NCI-H82 treated with DMSO at 0.1 percent for 48 hours (cell line): ENCODE data around the gene IL11.

Experiments used
- DNase-seq: peaks from one replicate; lab custom pipeline; 2025; ENCODE audit not compliant: unreplicated experiment; lab: John Stamatoyannopoulos, UW

The IL11 gene

DNA sequence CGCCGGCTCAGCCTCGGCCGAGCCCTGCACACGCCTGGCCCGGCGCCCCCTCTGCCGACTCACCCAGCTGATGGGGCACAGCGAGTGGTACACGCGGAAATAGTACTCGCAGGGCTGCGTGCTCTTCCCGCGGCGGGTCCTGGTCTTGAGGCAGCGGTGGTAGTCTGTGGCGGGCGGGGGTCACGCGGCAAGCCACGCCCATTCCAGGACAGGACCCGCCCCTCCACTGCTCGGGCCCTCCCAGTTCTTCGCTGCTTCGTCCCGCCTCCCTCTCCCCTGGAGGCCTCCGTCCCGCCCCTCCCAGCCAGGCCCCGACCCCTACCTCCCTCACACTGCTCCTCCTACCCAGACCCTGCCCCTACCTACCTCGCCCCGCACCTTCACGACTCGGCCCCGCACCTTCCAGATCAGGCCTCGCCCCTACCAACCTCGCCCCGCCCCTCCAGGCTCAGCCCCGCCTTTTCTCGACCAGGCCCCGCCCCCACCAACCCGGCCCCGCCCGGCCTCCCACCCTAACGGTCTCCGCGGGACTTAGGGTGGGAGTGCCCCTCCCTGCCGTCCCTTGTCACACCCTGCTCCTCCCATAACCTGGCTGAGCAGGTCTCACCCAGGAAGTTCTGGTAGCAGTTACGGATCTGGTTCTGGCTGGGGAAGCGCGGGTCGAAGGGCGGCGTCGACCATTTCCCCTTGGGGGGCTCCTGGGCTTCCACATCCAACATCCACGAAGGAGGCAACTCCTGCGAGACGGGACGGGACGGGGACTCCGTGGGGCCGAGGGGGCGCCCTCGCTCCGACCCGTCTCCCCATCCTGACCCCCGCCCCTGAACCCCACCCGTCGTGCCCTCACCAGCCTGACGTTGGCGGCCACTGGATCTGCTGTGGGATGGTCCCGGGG lies 16.2 kb downstream of the IL11 start:
- peak; percentile 11 for DNase-seq

DNA sequence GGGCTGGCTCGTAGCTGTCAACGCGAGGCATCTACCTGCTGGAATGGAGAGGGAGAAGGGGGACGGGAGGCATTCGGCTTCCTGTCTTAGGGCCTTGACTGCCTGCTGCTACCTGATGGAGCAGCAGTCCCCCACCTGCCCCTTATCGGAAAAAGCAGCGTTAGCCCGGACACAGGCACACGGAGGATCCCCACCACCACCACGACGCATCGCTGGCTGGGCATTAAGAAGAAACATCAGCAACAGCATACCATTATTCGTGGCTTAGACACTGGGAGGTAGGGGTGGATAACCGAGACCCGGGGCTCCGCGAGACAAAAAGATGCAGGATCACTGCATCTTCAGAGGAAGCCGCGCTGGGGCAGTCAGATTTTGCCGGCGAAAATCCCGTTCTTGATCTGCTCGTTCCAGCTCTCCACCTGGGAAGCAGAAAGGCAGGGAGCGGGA lies 16.9 kb downstream of the IL11 start:
- no peak for DNase-seq

DNA sequence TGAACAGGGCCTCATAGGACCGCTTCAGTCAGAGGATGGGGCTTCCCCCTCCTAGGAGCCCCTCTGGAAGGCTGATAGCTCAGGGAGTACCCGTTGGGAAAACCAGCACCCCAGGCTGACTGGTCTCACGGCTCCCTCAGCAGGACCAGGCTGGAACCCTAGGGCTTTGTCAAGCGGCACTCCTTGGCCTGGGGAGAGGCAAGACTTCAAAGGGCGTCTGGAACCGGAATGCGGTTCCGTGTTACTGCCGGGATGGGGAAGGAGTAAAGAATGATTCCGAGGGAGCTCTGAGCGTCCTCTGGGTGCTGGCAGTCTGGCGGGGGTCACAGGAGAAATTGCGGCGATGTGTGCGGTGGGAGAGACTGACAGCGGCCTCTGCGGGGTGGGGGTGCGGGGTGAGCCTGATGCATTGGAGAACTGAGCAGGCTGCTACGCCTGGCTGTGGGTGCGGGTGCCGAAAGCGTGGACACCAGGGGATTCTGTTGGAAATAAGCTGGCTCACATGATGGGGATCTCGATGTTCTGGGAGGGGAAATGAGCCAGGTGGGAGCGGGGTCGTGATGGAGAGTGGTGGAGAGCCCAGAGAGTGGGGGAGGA lies 17.6 kb downstream of the IL11 start:
- DNase-seq: no peak

DNA sequence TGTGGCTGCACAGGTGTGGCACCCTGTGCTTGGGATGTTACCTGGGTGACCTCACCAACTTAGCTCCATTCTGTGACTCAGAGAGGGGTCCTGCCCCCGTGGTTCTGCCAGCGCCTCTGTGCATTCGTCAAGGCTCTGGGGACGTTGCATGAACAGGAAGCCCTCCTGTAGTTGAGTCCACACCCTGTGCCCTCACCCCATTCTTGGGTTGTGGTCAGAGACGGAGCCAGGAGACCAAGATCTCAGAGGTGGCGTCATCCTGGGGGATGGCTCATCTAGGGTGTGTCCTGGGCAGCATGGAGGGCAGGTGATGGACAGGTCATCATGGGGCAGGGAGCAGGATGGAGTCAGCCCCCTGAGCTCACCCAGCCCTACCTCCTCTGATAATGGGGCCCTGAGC lies 18.2 kb downstream of the IL11 start:
- no peak for DNase-seq

DNA sequence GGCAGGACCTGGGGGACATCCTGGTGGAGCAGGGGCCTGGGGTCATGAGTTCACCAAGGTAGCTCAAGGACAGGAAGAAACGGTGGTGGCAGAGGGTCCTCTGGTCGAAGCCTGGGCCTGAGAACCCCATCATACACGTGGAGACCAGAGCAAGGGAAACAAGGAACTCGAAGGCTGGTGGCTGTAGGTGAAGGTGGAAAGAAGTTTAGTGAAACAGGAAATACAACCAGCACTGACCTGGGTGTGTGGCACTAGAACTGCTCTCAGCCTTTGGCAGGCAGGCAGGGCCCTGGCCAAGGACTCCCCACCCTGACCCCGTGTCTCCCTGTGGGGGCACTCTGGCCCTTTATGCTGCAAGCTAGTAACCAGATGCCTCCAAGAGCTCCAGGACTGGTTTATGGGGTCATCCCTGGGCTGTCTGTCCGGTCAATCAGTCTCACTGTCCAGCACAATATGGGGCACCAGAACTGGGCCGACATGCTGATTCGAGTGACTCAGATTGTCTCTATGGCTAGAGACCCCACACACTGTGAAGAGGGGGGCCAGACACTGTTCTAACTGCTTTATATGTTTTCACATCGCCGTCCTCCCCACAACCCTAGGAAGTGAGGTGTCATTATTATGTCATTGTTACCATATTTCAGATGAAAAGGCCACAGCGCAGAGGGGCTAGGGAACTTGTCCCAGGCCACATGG lies 19.5 kb downstream of the IL11 start:
- no peak for DNase-seq

DNA sequence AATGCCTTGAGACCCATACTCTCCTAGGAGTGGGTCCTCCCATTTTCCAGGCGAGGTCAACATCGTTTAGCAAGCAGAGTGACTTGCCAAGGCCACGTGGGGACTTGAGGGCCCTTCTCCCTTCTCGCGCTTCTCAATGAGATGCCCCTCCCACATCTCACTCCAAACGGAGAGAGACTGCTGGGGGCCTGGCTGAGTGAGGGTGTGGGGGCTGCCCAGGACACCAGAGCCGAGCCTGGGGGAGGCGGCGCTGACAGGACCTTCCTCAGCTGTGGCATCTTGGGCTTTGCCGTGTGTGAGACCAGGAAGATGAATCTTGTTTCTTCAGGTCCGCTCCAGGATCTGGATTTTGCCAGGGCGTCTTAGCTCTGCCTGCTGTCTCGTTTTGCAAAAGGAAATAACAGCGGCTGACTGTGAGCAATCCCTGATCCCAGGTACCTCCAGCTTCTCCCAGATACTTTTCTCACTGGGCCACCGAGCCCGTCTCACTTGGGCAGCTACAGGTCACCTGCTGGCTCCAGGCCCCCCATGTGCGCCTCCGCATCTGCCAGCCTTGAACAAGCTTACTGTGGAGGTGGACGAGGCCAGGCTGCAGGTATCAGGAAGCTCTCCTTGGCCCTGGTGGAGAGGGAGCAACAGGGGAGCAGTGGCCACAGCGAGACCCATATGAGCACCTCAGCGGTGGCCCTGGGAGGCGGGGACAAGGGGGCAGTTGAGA lies 21.8 kb downstream of the IL11 start:
- DNase-seq: no peak

DNA sequence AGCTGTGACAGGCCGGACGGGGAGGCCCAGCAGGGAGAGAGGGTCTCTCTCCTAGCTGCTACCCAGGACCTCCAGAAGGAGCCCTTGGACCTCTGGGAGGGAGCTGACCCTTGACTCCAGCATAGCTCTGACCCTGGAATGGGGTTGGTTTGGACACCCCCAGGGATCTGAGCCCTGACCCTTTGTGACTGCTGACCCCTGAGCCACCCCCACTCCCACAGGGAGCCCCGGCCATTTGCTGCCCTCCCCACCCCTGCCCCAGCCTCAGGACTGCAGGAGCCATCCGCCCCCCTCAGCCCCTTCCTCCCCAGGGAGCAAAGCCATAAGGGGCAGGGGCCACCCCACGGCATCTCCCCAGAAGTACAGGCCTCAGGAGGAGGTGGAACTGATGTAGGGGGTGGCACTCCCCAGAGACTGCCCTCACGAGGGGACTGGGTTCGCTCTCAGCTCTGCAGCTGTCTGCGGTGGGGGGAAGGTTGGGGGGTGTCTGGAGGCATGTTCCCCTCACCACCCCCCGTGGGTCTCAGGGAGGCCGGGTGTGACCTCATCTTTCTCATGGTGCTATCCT lies 22.7 kb downstream of the IL11 start:
- no peak for DNase-seq

DNA sequence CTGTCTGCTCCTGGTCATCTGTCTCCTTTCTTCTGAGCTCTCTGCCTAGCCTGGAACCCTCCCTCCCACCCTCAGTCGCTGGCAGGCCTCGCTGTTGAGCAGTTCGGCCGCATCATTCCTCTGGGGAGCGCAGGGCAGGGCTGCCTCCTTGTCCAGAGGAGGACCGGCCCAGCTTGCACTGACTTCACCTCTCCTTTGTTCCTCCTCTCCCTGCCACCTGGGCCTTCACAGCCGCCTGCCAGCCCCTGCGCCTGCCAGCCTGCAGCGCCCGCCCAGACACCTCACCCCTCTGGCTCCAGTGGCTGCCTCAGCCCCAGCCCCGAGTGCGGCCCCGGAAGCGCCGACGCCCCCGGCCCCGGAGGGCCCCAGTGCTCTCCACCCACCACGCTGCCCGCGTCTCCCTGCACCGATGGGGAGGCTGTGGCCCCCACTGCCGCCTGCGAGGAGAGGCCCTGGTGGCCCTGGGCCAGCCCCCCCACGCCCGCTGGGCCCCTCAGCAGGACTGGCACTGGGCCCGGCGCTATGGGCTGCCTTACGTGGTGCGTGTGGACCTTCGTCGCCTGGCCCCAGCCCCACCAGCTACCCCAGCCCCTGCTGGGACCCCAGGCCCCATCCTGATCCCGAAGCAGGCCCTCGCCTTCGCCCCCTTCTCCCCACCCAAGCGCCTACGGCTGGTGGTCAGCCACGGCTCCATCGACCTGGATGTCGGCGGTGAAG lies 23.4 kb downstream of the IL11 start:
- DNase-seq: no peak

DNA sequence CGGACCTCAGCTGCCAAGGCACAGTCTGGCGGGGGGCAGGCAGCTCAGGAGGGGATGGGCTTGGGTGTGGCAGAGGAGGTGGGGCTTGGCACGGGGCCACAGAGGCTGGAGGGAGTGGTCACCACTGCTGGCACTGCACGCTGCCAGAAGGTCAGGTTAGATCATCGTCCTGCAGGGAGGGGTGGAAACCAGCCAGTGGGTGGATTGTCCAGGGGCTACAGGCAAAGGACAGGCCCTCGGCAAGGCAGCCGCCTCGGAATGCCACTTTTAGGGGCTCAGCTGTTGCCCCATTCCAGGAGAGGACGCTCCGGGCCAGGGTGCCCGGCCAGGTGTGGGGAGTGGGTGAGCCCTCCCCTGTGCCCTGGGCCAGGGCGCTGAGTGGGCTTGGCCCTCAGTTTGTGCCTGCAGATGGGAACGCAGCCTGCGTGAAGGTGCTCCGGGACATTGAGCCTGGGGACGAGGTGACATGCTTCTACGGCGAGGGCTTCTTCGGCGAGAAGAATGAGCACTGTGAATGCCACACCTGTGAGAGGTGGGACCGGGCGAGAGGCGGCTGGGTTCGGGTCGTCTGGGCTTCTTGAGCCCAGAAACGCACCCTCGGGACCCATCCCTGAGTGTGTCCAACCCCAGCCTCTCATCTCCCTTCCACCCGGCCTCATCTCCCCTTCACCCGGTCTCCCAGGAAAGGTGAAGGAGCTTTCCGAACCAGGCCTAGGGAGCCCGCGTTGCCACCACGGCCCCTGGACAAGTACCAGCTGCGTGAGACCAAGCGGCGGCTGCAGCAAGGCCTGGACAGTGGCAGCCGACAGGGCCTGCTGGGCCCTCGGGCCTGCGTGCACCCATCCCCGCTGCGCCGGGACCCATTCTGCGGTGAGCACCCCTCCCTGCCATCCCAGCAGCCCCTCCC lies 24.2 kb downstream of the IL11 start:
- no peak for DNase-seq

DNA sequence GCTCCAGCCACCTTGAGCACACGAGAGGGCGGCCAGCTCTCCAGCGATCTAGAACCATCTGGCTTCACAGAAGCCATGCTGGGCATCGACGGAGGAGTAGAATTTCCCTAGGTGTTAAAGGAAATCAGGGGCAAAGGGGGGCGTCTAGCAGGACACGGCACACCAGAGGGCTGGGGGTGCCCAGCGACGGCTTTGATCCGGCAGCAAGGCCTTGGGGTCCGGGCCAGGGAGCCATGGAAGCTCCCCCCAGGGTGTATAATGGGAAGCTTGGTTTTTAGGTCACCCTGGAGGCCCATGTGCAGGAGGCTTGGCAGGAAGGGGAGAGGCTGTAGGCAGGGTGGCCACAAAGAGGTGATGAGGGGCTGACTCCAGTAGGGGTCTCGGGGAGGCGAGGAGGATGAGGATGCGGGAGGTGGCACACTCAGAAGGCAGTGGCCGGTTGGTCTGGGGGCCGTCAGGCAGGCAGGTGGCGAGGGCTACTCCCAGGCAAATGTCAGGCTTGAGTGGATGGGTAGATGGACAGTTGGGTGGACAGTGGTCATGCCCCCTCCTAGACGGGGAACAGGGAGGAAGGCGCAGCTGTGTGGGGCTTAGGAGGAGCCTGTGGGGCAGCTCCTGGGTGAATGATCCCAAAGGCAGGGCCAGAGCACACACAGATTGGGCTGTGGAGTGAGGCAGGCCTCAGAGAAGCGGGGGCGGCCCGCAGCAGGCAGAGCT lies 25.0 kb downstream of the IL11 start:
- DNase-seq: no peak

DNA sequence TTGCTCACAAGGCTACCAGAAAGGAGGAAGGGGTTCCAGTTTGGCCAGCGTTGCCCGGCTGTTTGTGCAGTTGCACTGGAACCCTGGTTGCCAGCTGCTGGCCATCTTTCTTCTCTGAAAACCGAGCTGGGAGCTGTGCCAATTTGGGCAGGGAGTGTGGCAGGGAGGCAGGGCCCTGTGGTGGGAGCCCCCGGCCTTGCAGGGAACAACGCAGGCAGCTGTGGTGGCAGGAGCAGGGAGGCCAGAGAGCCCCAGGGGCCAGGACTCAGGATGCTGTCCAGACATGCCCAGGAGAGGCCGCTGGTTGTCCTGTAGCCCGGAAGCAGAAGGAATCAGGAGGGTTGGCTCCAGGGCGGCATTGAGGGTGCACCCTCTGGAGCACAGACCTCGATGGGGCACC lies 25.8 kb downstream of the IL11 start:
- DNase-seq: no peak

DNA sequence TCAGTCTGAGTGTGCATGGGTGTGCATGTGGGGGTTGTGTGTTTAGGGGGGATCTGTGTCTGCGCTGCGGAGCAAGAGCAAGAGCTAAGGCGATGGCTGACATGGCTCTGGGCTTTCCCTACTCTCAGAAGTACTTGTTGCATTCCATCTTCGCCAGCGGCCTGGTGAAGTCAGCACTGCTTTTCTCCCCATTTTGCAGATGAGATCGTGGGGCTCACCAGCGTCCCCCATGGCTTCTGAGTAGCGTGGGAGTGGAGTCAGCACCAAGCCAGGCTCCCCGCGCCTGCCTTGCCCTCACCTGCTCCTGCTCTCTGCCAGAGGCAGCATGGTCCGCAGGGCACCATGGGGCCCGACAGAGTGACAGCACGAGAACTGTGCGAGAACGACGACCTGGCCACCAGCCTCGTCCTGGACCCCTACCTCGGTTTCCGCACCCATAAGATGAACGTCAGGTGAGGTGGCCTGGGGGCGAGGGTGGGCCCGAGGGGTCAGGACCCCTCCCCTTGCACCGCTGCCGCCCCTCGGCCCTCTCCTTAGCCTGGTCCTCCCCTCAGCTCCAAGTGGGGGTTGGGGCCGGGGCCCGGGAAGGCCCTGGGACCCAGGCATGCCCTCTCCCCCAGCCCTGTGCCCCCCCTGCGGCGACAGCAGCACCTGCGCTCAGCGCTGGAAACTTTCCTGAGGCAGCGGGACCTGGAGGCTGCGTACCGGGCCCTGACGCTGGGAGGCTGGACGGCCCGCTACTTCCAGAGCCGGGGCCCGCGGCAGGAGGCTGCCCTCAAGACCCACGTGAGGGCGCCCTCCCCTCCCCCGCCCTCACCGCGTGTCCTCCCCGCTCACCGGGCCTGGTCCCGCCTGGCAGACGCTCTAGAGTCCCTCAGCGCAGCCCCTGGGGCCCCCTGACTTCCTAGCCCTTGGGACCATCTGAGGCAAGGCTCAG lies 28.4 kb downstream of the IL11 start:
- DNase-seq: no peak

DNA sequence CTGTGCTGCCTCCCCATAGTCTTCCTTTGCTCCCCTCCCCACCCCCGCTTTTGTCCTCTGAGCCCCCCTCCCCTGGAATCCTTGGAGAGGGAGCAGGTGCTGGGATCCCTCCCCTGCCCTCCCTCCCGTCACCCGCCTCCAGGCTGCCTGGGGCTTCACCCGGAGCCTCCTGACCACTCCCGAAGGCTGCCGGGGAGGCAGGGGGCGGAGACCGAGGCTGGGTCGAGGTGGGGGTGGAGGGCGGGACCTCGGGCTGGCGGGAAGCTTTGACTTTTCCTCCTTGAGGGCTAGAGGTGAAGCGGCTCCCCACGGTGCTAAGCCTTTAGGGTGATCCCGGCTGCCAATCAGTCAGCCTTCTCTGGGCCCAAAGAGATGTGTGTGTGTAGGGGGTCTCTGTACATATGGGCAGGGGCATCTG lies 29.1 kb downstream of the IL11 start:
- DNase-seq: peak; percentile 70

DNA sequence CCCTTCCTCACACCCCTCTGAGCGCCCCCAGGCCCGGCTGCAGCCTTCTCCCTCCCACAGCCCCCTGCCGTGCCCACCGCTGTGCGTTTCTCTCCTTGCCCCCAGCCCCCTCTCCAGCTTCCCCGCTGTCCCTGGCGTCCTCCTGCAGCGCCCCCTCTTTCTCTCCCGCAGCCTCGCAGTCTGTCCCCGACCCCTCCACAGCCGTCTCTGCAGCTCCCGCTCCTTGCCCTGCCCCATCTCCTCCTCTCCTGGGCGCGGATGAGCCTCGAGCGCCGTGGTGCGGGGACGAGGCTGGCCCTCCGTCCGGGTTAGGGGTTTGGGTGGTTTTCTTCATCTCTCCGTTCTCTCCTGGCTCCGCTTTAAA lies 29.5 kb downstream of the IL11 start:
- DNase-seq: no peak

DNA sequence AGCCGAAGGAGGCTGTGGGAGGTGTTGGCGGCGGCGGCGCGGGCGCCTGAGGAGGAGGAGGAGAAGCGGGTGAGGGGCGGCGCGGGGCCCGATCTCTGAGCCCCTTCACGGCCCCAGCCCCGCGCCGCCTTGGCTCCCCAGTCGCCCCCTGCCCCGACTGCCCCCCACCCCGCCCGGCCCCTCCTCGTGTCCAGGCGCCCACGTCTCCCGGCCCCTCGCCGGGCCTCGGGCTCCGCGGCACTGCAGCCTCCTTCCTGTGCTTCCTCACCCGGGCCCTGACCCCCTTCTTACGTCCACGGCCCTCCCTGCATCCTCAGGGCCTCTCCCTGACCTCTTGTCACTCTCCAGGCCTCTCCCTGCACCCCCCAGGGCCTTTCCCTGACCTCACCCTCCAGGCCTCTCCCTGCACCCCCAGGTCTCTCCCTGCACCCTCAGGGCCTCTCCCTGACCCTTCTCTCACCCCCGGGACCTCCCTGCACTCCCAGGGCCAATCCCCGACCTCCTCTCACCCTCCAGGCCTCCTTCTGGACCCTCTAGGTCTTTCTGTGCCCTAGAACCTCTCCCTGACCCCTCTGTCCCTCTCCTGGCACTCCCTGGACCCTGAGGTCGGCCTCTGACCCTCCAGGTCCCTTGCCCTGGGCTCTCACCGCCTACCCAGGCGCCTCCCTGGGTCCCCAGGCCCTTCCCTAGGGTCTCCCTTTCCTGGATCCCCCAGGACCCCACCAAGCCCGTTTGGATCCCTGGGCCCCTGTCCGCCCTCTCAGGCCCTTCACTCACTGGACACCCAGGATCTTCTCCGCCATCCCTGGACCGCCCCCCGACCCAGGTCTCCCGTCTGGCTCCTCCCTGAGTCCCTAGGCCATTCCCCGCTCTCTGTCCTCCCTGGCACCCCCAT lies 30.1 kb downstream of the IL11 start:
- DNase-seq: no peak

DNA sequence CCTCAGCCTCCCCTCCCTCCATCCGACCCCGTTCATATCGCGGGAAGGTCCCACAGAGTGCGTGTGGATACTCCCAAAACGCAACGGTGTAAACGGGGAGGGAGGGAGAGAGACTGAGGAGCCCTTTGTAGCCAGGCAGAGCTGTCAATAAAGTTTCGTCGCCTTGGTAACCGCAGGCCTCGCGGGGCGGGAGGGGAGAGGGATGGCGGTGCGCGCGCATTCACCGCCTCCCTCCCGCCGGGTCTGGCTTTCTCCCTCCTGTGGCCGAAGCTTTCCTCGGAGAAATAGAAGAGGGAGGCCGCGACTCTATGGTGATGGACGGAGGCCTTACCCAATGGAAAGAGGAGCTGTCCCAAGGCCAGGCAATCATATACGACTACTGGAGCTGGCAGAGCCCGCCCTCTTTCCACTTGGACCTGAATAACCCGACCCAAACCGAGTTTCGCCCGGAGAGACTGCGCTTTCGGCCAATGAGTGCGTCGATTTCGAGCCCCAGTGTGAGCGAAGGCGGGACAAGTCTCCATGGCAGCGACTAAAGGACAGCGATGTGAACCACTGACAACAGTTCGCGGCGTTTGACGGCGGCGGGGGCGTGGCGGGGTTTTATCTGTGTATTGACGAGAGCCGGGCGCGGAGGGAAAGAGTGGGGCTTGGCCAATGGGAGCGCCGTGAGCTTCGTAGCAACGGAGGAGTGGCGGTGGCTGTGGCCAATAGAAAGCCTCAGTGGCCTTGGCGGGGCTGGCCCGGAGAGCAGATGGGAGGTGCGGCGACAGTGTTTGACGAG lies 31.0 kb downstream of the IL11 start, which contains the start of gene KMT5C:
KMT5C (plus strand) TSS at position 772 of the 784 bp plus-strand sequence. CDS start 2,061 bp downstream, outside the sequence.
- peak; percentile 99 for DNase-seq
